ENCODE data around the gene ISY1. TPM values are rescaled to one million over a fixed set of nuclear protein-coding genes. Genes with fewer than 3 reads are reported as not detected.

The ISY1 gene
- total RNA-seq, 1 experiment from 2014 or later: 35.6 TPM

DNA sequence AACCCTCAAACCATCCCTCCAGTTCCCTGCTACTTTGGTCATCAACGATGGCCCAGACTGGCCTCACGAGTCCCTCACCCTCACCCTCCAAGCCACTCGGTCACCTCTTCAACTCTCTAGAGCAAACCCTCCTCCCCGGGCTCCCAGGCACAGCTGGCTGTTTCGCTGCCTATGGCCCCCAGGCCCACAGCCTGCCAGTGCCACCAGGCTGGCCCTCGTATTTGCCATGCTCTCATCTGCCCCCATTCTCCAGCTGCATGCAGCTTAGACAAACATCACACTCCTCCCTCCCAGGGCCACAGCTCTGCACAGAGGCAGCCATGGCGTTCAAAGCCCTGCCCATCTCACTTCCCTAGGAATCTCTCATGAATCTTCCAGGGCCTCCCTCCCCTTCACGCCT, 53.1 kb downstream of the ISY1 start:
- POLR2A ChIA-PET: no interaction called here
- no peaks in the 10 kb centered on the region for H3K4me1 ChIP-seq
- H3K4me3 Mint-ChIP-seq (ENCODE audit: unreplicated experiment): no peak overlapping the region
- H3K4me1 Mint-ChIP-seq (ENCODE audit: low read depth, unreplicated experiment): no peaks in the 10 kb centered on the region
- no peaks in the 10 kb centered on the region for H3K27me3 Mint-ChIP-seq (ENCODE audit: insufficient read depth, unreplicated experiment)
- intact Hi-C loops (cut with micrococcal nuclease; ENCODE audit: unreplicated experiment): loop anchor here (10.0 kb wide), 1 partner anchor 133 kb away; no protein-coding TSS in a partner anchor
- H3K36me3 Mint-ChIP-seq (ENCODE audit: insufficient read depth, unreplicated experiment): peaks cover 7% of the 10 kb centered on the region
- no peaks in the 10 kb centered on the region for H3K9me3 Mint-ChIP-seq (ENCODE audit: unreplicated experiment)
- no TSS peak for BruUV-seq (replicated peaks)
- no peaks in the 10 kb centered on the region; the same call in 1 of the 2 replicates for H3K36me3 ChIP-seq (ENCODE audit: control insufficient read depth, insufficient read depth, low read length)
- no peak overlapping the region for H3K4me3 ChIP-seq (ENCODE audit: low read depth, low read length)
- H3K27me3 ChIP-seq (replicated peaks; ENCODE audit: control insufficient read depth, insufficient read depth, low read length): no peaks in the 10 kb centered on the region
- no peak overlapping the region for H3K27ac Mint-ChIP-seq (ENCODE audit: unreplicated experiment)
- CTCF ChIA-PET: no interaction called here
- no peaks in the 10 kb centered on the region for H3K9me3 ChIP-seq
- no peak for DNase-seq
- TF ChIP-seq, protein P1, sequence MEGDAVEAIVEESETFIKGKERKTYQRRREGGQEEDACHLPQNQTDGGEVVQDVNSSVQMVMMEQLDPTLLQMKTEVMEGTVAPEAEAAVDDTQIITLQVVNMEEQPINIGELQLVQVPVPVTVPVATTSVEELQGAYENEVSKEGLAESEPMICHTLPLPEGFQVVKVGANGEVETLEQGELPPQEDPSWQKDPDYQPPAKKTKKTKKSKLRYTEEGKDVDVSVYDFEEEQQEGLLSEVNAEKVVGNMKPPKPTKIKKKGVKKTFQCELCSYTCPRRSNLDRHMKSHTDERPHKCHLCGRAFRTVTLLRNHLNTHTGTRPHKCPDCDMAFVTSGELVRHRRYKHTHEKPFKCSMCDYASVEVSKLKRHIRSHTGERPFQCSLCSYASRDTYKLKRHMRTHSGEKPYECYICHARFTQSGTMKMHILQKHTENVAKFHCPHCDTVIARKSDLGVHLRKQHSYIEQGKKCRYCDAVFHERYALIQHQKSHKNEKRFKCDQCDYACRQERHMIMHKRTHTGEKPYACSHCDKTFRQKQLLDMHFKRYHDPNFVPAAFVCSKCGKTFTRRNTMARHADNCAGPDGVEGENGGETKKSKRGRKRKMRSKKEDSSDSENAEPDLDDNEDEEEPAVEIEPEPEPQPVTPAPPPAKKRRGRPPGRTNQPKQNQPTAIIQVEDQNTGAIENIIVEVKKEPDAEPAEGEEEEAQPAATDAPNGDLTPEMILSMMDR (IDR thresholded peaks at IDR 0.05; ENCODE audit: insufficient read depth in 1 of 2, low read depth in 1 of 2, low read length in 1 of 2, severe bottlenecking in 1 of 2, unreplicated experiment in 1 of 2): no peak

DNA sequence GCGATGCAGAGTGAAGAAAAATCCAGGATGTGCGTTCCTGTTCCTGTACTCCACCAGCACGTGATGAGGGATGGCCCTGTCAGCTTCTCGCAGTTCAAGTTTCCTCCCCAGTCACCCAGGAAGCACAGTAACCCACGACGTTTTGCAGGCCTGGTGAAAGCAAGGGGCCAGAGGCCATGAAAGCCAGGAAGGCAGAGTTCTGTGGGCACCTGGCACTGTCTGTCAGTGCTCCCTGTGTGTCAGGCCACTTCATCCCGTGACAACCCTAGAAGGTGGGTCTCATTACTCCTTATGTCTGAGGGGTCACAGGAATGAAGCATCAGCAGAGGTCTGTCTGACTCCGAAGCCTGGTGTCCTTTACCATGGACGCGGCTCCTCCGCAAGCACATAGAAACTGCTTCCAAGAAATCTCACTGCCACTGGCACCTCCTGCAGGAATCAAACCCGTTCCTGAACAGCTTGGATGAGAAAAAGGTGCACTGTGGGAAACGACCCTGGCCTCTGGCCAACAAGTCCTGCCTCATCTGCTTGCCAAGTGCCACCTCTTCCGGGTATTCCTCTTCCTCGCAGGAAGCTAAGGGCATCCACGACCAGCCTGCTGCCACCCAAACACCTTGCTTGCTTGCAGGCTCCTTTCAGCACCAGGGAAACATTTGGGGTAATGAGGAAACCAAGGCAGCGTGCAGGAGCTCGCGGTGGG, 53.8 kb downstream of the ISY1 start:
- H3K4me1 Mint-ChIP-seq (ENCODE audit: low read depth, unreplicated experiment): no peaks in the 10 kb centered on the region
- H3K27ac Mint-ChIP-seq (ENCODE audit: unreplicated experiment): no peak overlapping the region
- intact Hi-C loops (cut with micrococcal nuclease; ENCODE audit: unreplicated experiment): loop anchor here (10.0 kb wide), 1 partner anchor 132 kb away; no protein-coding TSS in a partner anchor
- no peak for DNase-seq
- H3K4me3 ChIP-seq (ENCODE audit: low read depth, low read length): no peak overlapping the region
- no peaks in the 10 kb centered on the region for H3K27me3 ChIP-seq (replicated peaks; ENCODE audit: control insufficient read depth, insufficient read depth, low read length)
- H3K9me3 ChIP-seq: no peaks in the 10 kb centered on the region
- H3K4me1 ChIP-seq: no peaks in the 10 kb centered on the region
- H3K27me3 Mint-ChIP-seq (ENCODE audit: insufficient read depth, unreplicated experiment): no peaks in the 10 kb centered on the region
- no peaks in the 10 kb centered on the region for H3K9me3 Mint-ChIP-seq (ENCODE audit: unreplicated experiment)
- no peak overlapping the region for H3K4me3 Mint-ChIP-seq (ENCODE audit: unreplicated experiment)
- ChIA-PET POLR2A (no interaction called here), CTCF (interaction anchor here (1.0 to 1.6 kb wide), 4 partner anchors 54 to 136 kb away, joined by 3 to 12 read pairs (median 5); no protein-coding TSS in a partner anchor)
- no peaks in the 10 kb centered on the region; the same call in 1 of the 2 replicates for H3K36me3 ChIP-seq (ENCODE audit: control insufficient read depth, insufficient read depth, low read length)
- BruUV-seq (replicated peaks): no TSS peak
- TF ChIP-seq, protein P1 (IDR thresholded peaks at IDR 0.05; ENCODE audit: insufficient read depth in 1 of 2, low read depth in 1 of 2, low read length in 1 of 2, severe bottlenecking in 1 of 2, unreplicated experiment in 1 of 2): no peak
- H3K36me3 Mint-ChIP-seq (ENCODE audit: insufficient read depth, unreplicated experiment): peaks cover 7% of the 10 kb centered on the region

DNA sequence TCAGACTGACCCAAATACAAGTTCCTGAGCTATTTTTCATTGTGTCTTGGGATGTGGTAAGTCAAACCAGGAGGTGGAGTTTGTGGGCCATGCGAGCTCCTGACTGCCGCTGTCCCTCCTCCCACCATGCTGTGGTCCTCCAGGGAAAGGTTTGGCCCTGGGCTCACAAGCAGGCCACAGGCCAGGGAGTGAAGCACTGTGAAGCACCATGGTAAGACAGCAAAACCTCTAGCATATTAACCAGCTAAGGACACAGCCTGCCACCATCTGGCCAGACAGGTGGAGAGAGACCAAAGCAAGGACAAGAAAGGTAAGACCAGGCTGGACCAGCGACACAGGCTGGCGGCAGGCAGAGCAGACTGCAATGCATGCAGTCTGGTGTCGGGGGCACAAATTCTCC, 54.5 kb downstream of the ISY1 start:
- ChIA-PET POLR2A (no interaction called here), CTCF (interaction anchor here (0.6 to 1.6 kb wide), 5 partner anchors 35 to 136 kb away, joined by 3 to 12 read pairs (median 4); no protein-coding TSS in a partner anchor)
- peak; percentile 37 to 45 for DNase-seq
- H3K27me3 ChIP-seq (replicated peaks; ENCODE audit: control insufficient read depth, insufficient read depth, low read length): no peaks in the 10 kb centered on the region
- H3K27ac Mint-ChIP-seq (ENCODE audit: unreplicated experiment): no peak overlapping the region
- H3K36me3 ChIP-seq (ENCODE audit: control insufficient read depth, insufficient read depth, low read length): no peaks in the 10 kb centered on the region
- no peak overlapping the region for H3K4me3 ChIP-seq (ENCODE audit: low read depth, low read length)
- TF ChIP-seq, protein P1 (IDR thresholded peaks at IDR 0.05; ENCODE audit: insufficient read depth in 1 of 2, low read depth in 1 of 2, low read length in 1 of 2, severe bottlenecking in 1 of 2, unreplicated experiment in 1 of 2): no peak
- H3K4me3 Mint-ChIP-seq (ENCODE audit: unreplicated experiment): no peak overlapping the region
- H3K4me1 Mint-ChIP-seq (ENCODE audit: low read depth, unreplicated experiment): no peaks in the 10 kb centered on the region
- BruUV-seq (replicated peaks): no TSS peak
- no peaks in the 10 kb centered on the region for H3K4me1 ChIP-seq
- intact Hi-C loops (cut with micrococcal nuclease; ENCODE audit: unreplicated experiment): loop anchor here (10.0 kb wide), 1 partner anchor 132 kb away; no protein-coding TSS in a partner anchor
- no peaks in the 10 kb centered on the region for H3K9me3 Mint-ChIP-seq (ENCODE audit: unreplicated experiment)
- H3K9me3 ChIP-seq: no peaks in the 10 kb centered on the region
- H3K27me3 Mint-ChIP-seq (ENCODE audit: insufficient read depth, unreplicated experiment): no peaks in the 10 kb centered on the region
- peaks cover 7% of the 10 kb centered on the region for H3K36me3 Mint-ChIP-seq (ENCODE audit: insufficient read depth, unreplicated experiment)
